Measurements from ENCODE around the gene INPP5E. TPM values are rescaled to one million over a fixed set of nuclear protein-coding genes. Genes with fewer than 3 reads are reported as not detected.

Gene INPP5E
- total and polyA plus RNA-seq, 8 donors: 3.2 to 32.1 (median 8.6) TPM

- intact Hi-C loops (cut with DNase I; ENCODE audit: low total_unique reads): loop anchor here (10.0 kb wide), 1 partner anchor 71 kb away; no protein-coding TSS in a partner anchor
- Histone ChIP-seq H3K4me3 (no peak overlapping the region), H3K27me3 (no peaks in the 10 kb centered on the region), H3K27ac (no peak overlapping the region), H3K36me3 (peaks cover 32 to 63% (median 60%) of the 10 kb centered on the region in 4 donors), H3K4me1 (peaks cover 13 to 22% (median 18%) of the 10 kb centered on the region in 4 donors), H3K9me3 (no peaks in the 10 kb centered on the region)
- 83 to 91% (median 86%) methylated on average over 7 of the region's 7 CpGs for WGBS, 5 donors
- no peak for TF ChIP-seq CTCF (IDR thresholded peaks at IDR 0.05)
- no peak for TF ChIP-seq POLR2AphosphoS5 (IDR thresholded peaks at IDR 0.05)
- TF ChIP-seq EP300 (IDR thresholded peaks at IDR 0.05): no peak
- no peak for TF ChIP-seq POLR2A (IDR thresholded peaks at IDR 0.05)
- no peak for DNase-seq
These were observed 34.2 kb downstream of the INPP5E start for GRCh38 chr9:136405481-136405880.

GRCh38 chr9:136404801-136405136 lies 34.9 kb downstream of the INPP5E start:
- Histone ChIP-seq H3K4me1 (peaks cover 13 to 23% (median 20%) of the 10 kb centered on the region in 4 donors), H3K9me3 (no peaks in the 10 kb centered on the region), H3K36me3 (peaks cover 32 to 63% (median 60%) of the 10 kb centered on the region in 4 donors), H3K4me3 (no peak overlapping the region), H3K27me3 (no peaks in the 10 kb centered on the region), H3K27ac (no peak overlapping the region)
- intact Hi-C loops (cut with DNase I; ENCODE audit: low total_unique reads): loop anchor here (10.0 kb wide), 1 partner anchor 70 kb away; no protein-coding TSS in a partner anchor
- DNase-seq: no peak
- WGBS, 5 donors: 90 to 93% (median 92%) methylated on average over 14 of the region's 14 CpGs
- no peak for TF ChIP-seq EP300 (IDR thresholded peaks at IDR 0.05)
- TF ChIP-seq POLR2A (IDR thresholded peaks at IDR 0.05): no peak
- no peak for TF ChIP-seq CTCF (IDR thresholded peaks at IDR 0.05)
- no peak for TF ChIP-seq POLR2AphosphoS5 (IDR thresholded peaks at IDR 0.05)

GRCh38 chr9:136403915-136404800 lies 35.5 kb downstream of the INPP5E start:
- Histone ChIP-seq H3K4me1 (peaks cover 11 to 22% (median 19%) of the 10 kb centered on the region in 4 donors), H3K9me3 (no peaks in the 10 kb centered on the region), H3K27ac (no peak overlapping the region), H3K27me3 (no peaks in the 10 kb centered on the region), H3K4me3 (no peak overlapping the region), H3K36me3 (peaks cover 32 to 63% (median 60%) of the 10 kb centered on the region in 4 donors)
- no peak for TF ChIP-seq EP300 (IDR thresholded peaks at IDR 0.05)
- TF ChIP-seq CTCF (IDR thresholded peaks at IDR 0.05): no peak
- TF ChIP-seq POLR2A (IDR thresholded peaks at IDR 0.05): no peak
- TF ChIP-seq POLR2AphosphoS5 (IDR thresholded peaks at IDR 0.05): no peak
- intact Hi-C loops (cut with DNase I; ENCODE audit: low total_unique reads): loop anchor here (10.0 kb wide), 1 partner anchor 69 kb away; no protein-coding TSS in a partner anchor
- no peak for DNase-seq
- WGBS, 5 donors: 84 to 89% (median 89%) methylated on average over 18 to 32 of the region's 32 CpGs

- 73 to 92% (median 85%) methylated on average over 5 of the region's 5 CpGs for WGBS, 5 donors
- no peak overlapping the region for H3K27ac ChIP-seq
- intact Hi-C loops (cut with DNase I; ENCODE audit: low total_unique reads): loop anchor here (10.0 kb wide), 1 partner anchor 69 kb away; no protein-coding TSS in a partner anchor
These were observed 36.1 kb downstream of the INPP5E start for GRCh38 chr9:136403538-136403914.

More at GRCh38 chr9:136403538-136403914, 36.1 kb downstream of the INPP5E start:
- Histone ChIP-seq H3K4me3 (no peak overlapping the region), H3K27me3 (no peaks in the 10 kb centered on the region), H3K36me3 (peaks cover 32 to 66% (median 60%) of the 10 kb centered on the region in 4 donors), H3K4me1 (peaks cover 12 to 22% (median 21%) of the 10 kb centered on the region in 4 donors), H3K9me3 (no peaks in the 10 kb centered on the region)
- peak in 1 of 2 donors; percentile 43 for DNase-seq
- TF ChIP-seq CTCF (IDR thresholded peaks at IDR 0.05) (no peak), EP300 (IDR thresholded peaks at IDR 0.05) (no peak), POLR2A (IDR thresholded peaks at IDR 0.05) (no peak), POLR2AphosphoS5 (IDR thresholded peaks at IDR 0.05) (no peak)
